GM23338 (cell line): ENCODE measurements around the gene ZSCAN2. TPM values are rescaled to one million over a fixed set of nuclear protein-coding genes. Genes with fewer than 3 reads are reported as not detected.

Experiments used
- ATAC-seq: fragments of 200-7000 bp; cut with Tn5 transposase; 3 replicates; pipeline ENCODE4 v1.9.1; 2020
- DNase-seq: peaks from one replicate; pipeline ENCODE4 v3.0.0-alpha.2; 2015; ENCODE audit warnings: low spot score
- H2AFZ ChIP-seq: fragments of 200-600 bp; sonication (generic); 2 replicates; pipeline ENCODE4 v1.8.0; 2016; ENCODE audit warnings: antibody characterized with exemption, mild to moderate bottlenecking, moderate library complexity
- H3F3A ChIP-seq: fragments of 200-600 bp; sonication (generic); replicated peaks from 2 replicates; pipeline ENCODE4 v1.8.0; 2017; ENCODE audit warnings: antibody characterized with exemption, mixed run types, low read depth
- H3K27ac ChIP-seq: fragments of 200-600 bp; sonication (generic); 2 replicates; pipeline ENCODE4 v1.6.1; 2016; ENCODE audit warnings: low read depth
- H3K27me3 ChIP-seq: fragments of 200-600 bp; sonication (generic); 2 replicates; pipeline ENCODE4 v1.8.0; 2016; ENCODE audit warnings: mild to moderate bottlenecking, mixed run types, moderate library complexity; ENCODE audit not compliant: insufficient read depth
- H3K36me3 ChIP-seq: fragments of 200-600 bp; sonication (generic); 2 replicates; pipeline ENCODE4 v1.8.0; 2016; ENCODE audit warnings: mild to moderate bottlenecking; ENCODE audit not compliant: insufficient read depth
- H3K4me1 ChIP-seq: fragments of 200-600 bp; sonication (generic); 2 replicates; pipeline ENCODE4 v1.8.0; 2016; ENCODE audit warnings: mild to moderate bottlenecking, moderate library complexity; ENCODE audit not compliant: insufficient read depth
- H3K4me2 ChIP-seq: fragments of 200-600 bp; sonication (generic); 2 replicates; pipeline ENCODE4 v1.7.1; 2017; ENCODE audit warnings: mixed run types
- H3K4me3 ChIP-seq: fragments of 200-600 bp; sonication (generic); 2 replicates; pipeline ENCODE4 v1.6.1; 2016; ENCODE audit warnings: mixed run types
- H3K79me2 ChIP-seq: fragments of 200-600 bp; sonication (generic); replicated peaks from 2 replicates; pipeline ENCODE4 v1.8.0; 2017; ENCODE audit warnings: mild to moderate bottlenecking; ENCODE audit not compliant: insufficient read depth
- H3K9me2 ChIP-seq: fragments of 200-600 bp; sonication (generic); 2 replicates; pipeline ENCODE4 v1.8.0; 2017; ENCODE audit not compliant: insufficient read depth
- H4K20me1 ChIP-seq: fragments of 200-600 bp; sonication (generic); replicated peaks from 2 replicates; pipeline ENCODE4 v1.8.0; 2017; ENCODE audit warnings: mild to moderate bottlenecking; ENCODE audit not compliant: insufficient read depth
- H3K27ac Mint-ChIP-seq: 2 replicates; pipeline ENCODE4 v1.8.0; 2020; ENCODE audit warnings: inconsistent platforms, mild to moderate bottlenecking, moderate library complexity, mixed read lengths
- H3K27me3 Mint-ChIP-seq: 3 replicates; pipeline ENCODE4 v1.8.0; 2022; ENCODE audit warnings: low read depth, mild to moderate bottlenecking, moderate library complexity, mixed read lengths, inconsistent platforms; ENCODE audit not compliant: insufficient read depth, poor library complexity
- H3K36me3 Mint-ChIP-seq: 3 replicates; pipeline ENCODE4 v1.8.0; 2021; ENCODE audit warnings: low read depth, mild to moderate bottlenecking, inconsistent platforms, moderate library complexity, mixed read lengths
- H3K4me1 Mint-ChIP-seq: 3 replicates; pipeline ENCODE4 v1.8.0; 2020; ENCODE audit warnings: mild to moderate bottlenecking, inconsistent platforms, mixed read lengths
- H3K4me3 Mint-ChIP-seq: 3 replicates; pipeline ENCODE4 v1.8.0; 2021; ENCODE audit warnings: moderate library complexity, mild to moderate bottlenecking, inconsistent platforms, mixed read lengths
- H3K9me3 Mint-ChIP-seq: 3 replicates; pipeline ENCODE4 v1.8.0; 2020; ENCODE audit warnings: moderate library complexity, mild to moderate bottlenecking, inconsistent platforms, mixed read lengths
- CREB1 ChIP-seq: fragments of 250-450 bp; sonication (Bioruptor Pico); IDR thresholded peaks from 2 replicates; pipeline ENCODE4 v1.5.0; 2020; ENCODE audit warnings: low read depth, mild to moderate bottlenecking, moderate library complexity
- CTCF ChIP-seq, 2 experiments: fragments of 200-600 bp in 1 of 2; sonication (generic) in 1 of 2; conservative IDR thresholded peaks; 2 replicates each; pipeline versions ENCODE4 v1.5.1 to v1.6.1; 2016 to 2017; ENCODE audit warnings: antibody characterized with exemption in 2 of 2, low read depth in 2 of 2, mild to moderate bottlenecking in 2 of 2, moderate library complexity in 1 of 2
- EZH2 ChIP-seq: fragments of 200-600 bp; sonication (generic); IDR thresholded peaks from one replicate; pipeline ENCODE4 v1.8.0; 2017; ENCODE audit warnings: antibody characterized with exemption, mild to moderate bottlenecking, low read depth; ENCODE audit not compliant: unreplicated experiment
- EZH2phosphoT487 ChIP-seq: fragments of 200-600 bp; sonication (generic); IDR thresholded peaks from one replicate; pipeline ENCODE4 v1.8.1; 2018; ENCODE audit warnings: antibody characterized with exemption; ENCODE audit not compliant: unreplicated experiment
- JUNB ChIP-seq: IDR thresholded peaks from one replicate; pipeline ENCODE4 v1.6.1; 2016; ENCODE audit warnings: antibody characterized with exemption; ENCODE audit not compliant: unreplicated experiment
- NANOG ChIP-seq: IDR thresholded peaks from 2 replicates; pipeline ENCODE4 v1.6.1; 2016; ENCODE audit warnings: antibody characterized with exemption, borderline replicate concordance
- POLR2AphosphoS5 ChIP-seq: IDR thresholded peaks from 2 replicates; pipeline ENCODE4 v1.6.1; 2016; ENCODE audit warnings: antibody characterized with exemption, low read depth
- REST ChIP-seq: IDR thresholded peaks from one replicate; pipeline ENCODE4 v1.6.1; 2018; ENCODE audit warnings: antibody characterized with exemption; ENCODE audit not compliant: unreplicated experiment
- STAT1 ChIP-seq: IDR thresholded peaks from one replicate; pipeline ENCODE4 v1.6.1; 2016; ENCODE audit warnings: antibody characterized with exemption; ENCODE audit not compliant: unreplicated experiment
- ZNF462 ChIP-seq: fragments of 250-450 bp; sonication (Bioruptor Pico); IDR thresholded peaks from 2 replicates; pipeline ENCODE4 v1.5.0; 2020; ENCODE audit warnings: mild to moderate bottlenecking, moderate library complexity
- polyA plus RNA-seq: library from polyadenylated mRNA; unstranded; fragments of >200 nt; fragmentation: Nextera tagmentation; extraction: Ambion mirVana; gene quantifications from 2 replicates; pipeline ENCODE4 v1.2.1, GENCODE V29; 2016
- total RNA-seq: library from RNA; depleted of rRNA; stranded (reverse); fragments of >200 nt; shearing (Covaris generic); gene quantifications from 2 replicates; pipeline ENCODE4 v1.2.3, GENCODE V29; 2014

ZSCAN2 gene
- total and polyA plus RNA-seq, 2 experiments from 2014 or later: 45.8 to 63.9 TPM

- TF ChIP-seq REST: no peak
Observed at GRCh38 chr15:84600331-84600686, 500 bp upstream of the ZSCAN2 start (continued).

GRCh38 chr15:84601555-84601838 lies 688 bp downstream of the ZSCAN2 start:
- H3K4me1 ChIP-seq: peaks cover 42% of the 10 kb centered on the region
- peaks cover 18% of the 10 kb centered on the region for H4K20me1 ChIP-seq
- Mint-ChIP-seq H3K9me3 (peaks cover 6% of the 10 kb centered on the region; the same call in 2 of the 3 replicates), H3K36me3 (peaks cover 34% of the 10 kb centered on the region), H3K4me1 (peaks cover 62% of the 10 kb centered on the region), H3K4me3 (peak overlapping the region; percentile 93), H3K27ac (peak overlapping the region; percentile 93; the same call in 1 of the 2 replicates), H3K27me3 (peaks cover 37% of the 10 kb centered on the region)
- TF ChIP-seq STAT1 (no peak), EZH2 (no peak), REST (no peak), NANOG (no peak), ZNF462 (CRISPR knock-in tag) (no peak), CTCF (conservative IDR thresholded peaks at IDR 0.05; ENCODE audit: low read depth in 2 of 2) (no peak), POLR2AphosphoS5 (no peak), EZH2phosphoT487 (no peak), CREB1 (no peak), JUNB (no peak)
- no peak for DNase-seq
- H2AFZ ChIP-seq: no peak overlapping the region
- no peaks in the 10 kb centered on the region for H3K9me2 ChIP-seq
- peak overlapping the region; percentile 96 for H3K27ac ChIP-seq
- H3F3A ChIP-seq: peaks cover 26% of the 10 kb centered on the region
- no peak for ATAC-seq
- H3K27me3 ChIP-seq: no peaks in the 10 kb centered on the region
- H3K36me3 ChIP-seq: peaks cover 14% of the 10 kb centered on the region; the same call in 1 of the 2 replicates
- H3K79me2 ChIP-seq: peaks cover 45% of the 10 kb centered on the region
- H3K4me3 ChIP-seq: peak overlapping the region; percentile 87
- peak overlapping the region; percentile 79 for H3K4me2 ChIP-seq
